Smooth muscle cell (in vitro differentiated cells): ENCODE measurements around the gene USH2A. TPM values are rescaled to one million over a fixed set of nuclear protein-coding genes. Genes with fewer than 3 reads are reported as not detected.

Source experiments
- DNase-seq: peaks from one replicate; lab custom pipeline; 2025; ENCODE audit not compliant: unreplicated experiment; lab: John Stamatoyannopoulos, UW
- H2AFZ ChIP-seq: fragments of 200-600 bp; sonication (generic); 2 replicates; pipeline ENCODE4 v1.6.0; 2016; ENCODE audit warnings: antibody characterized with exemption, low read depth, mild to moderate bottlenecking
- H3F3A ChIP-seq: fragments of 200-600 bp; sonication (generic); 2 replicates; pipeline ENCODE4 v1.6.0; 2017; ENCODE audit warnings: antibody characterized with exemption, low read depth
- H3K27ac ChIP-seq: fragments of 200-600 bp; sonication (generic); 2 replicates; pipeline ENCODE4 v1.5.1; 2016; ENCODE audit warnings: low read depth, mild to moderate bottlenecking
- H3K27me3 ChIP-seq: fragments of 200-600 bp; sonication (generic); 2 replicates; pipeline ENCODE4 v1.6.1; 2016; ENCODE audit warnings: low read depth, mild to moderate bottlenecking
- H3K36me3 ChIP-seq: fragments of 200-600 bp; sonication (generic); 2 replicates; pipeline ENCODE4 v1.5.1; 2016; ENCODE audit warnings: low read depth
- H3K4me1 ChIP-seq: fragments of 200-600 bp; sonication (generic); 2 replicates; pipeline ENCODE4 v1.5.1; 2016; ENCODE audit warnings: low read depth
- H3K4me2 ChIP-seq: fragments of 200-600 bp; sonication (generic); 2 replicates; pipeline ENCODE4 v1.6.0; 2016; ENCODE audit warnings: mild to moderate bottlenecking
- H3K4me3 ChIP-seq: fragments of 200-600 bp; sonication (generic); 2 replicates; pipeline ENCODE4 v1.5.1; 2016; ENCODE audit warnings: mild to moderate bottlenecking
- H3K79me2 ChIP-seq: fragments of 200-600 bp; sonication (generic); 2 replicates; pipeline ENCODE4 v1.6.0; 2016; ENCODE audit warnings: low read depth, mild to moderate bottlenecking
- H3K9ac ChIP-seq: fragments of 200-600 bp; sonication (generic); 2 replicates; pipeline ENCODE4 v1.6.0; 2016; ENCODE audit warnings: low read depth
- H3K9me3 ChIP-seq: fragments of 200-600 bp; sonication (generic); replicated peaks from 2 replicates; pipeline ENCODE4 v1.5.1; 2016; ENCODE audit warnings: low read depth
- H4K20me1 ChIP-seq: fragments of 200-600 bp; sonication (generic); 2 replicates; pipeline ENCODE4 v1.6.0; 2016; ENCODE audit warnings: low read depth
- WGBS: methylation state at CpG from one replicate; pipeline ENCODE4 v1.1.7; 2016; ENCODE audit warnings: low lambda C conversion rate; 5-methylcytosine and 5-hydroxymethylcytosine counted together
- polyA plus RNA-seq: library from polyadenylated mRNA; unstranded; fragments of >200 nt; fragmentation: Nextera tagmentation; extraction: Ambion mirVana; gene quantifications from 2 replicates; pipeline ENCODE4 v1.2.1, GENCODE V29; 2016
- total RNA-seq: library from RNA; depleted of rRNA; stranded (reverse); fragments of >200 nt; gene quantifications from 2 replicates; pipeline ENCODE4 v1.2.3, GENCODE V29; 2014
- TF ChIP-seq, protein P1 (sequence below): fragments of 200-600 bp; sonication (generic); IDR thresholded peaks from 2 replicates; pipeline ENCODE4 v1.5.1; 2017; ENCODE audit warnings: borderline replicate concordance, mild to moderate bottlenecking, antibody characterized with exemption; ENCODE audit not compliant: insufficient read depth, poor library complexity, severe bottlenecking

The USH2A gene
- total and polyA plus RNA-seq, 2 experiments from 2014 or later, result under 0.01 TPM; not detected in 1

DNA sequence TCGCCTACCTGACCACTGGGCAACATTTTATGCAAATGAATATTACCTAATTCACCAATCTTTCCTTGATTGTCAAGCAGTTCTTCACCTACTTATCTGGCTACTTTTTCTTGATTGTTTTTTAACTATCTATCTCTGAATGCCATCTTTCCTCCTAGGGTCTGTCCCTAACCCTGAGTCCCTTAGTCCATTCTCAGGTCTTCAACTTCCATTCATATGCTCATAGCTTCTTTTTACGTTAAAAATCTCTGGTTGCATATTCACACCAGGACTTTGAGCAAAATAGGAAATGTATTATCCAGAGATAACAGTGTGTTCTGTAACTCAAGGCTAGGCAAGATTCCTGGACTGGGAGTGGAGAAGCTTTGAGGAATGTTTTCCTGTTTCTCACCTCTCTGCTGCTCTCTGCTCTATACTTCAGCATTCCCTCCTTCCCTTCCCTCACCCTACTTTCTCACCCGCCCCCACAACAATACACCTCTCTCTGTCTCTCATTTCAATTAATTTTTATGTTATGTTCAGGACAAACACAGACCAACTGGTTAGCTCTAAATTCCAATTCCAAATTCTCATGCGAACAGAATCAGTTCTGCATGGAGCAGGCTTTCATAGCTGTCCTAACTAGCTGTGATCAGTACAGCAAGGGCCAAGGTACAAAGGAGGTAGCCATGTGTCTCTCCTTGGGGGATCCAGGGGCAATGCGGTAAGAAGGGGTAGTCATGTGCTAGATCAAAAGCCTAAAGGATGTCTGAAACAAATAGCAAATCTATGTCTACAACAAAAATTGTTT, 278.4 kb downstream of the USH2A start:
- Histone ChIP-seq H3K4me1 (no peaks in the 10 kb centered on the region), H4K20me1 (no peaks in the 10 kb centered on the region), H3K36me3 (no peaks in the 10 kb centered on the region), H3K4me2 (no peak overlapping the region), H3K79me2 (no peaks in the 10 kb centered on the region), H3F3A (no peaks in the 10 kb centered on the region), H3K9me3 (no peaks in the 10 kb centered on the region), H3K27me3 (peaks cover 21% of the 10 kb centered on the region), H2AFZ (no peak overlapping the region), H3K27ac (no peak overlapping the region), H3K9ac (no peak overlapping the region), H3K4me3 (no peak overlapping the region)
- 36% methylated on average over 5 of the region's 5 CpGs for WGBS
- DNase-seq, result no peak
- TF ChIP-seq, protein P1, sequence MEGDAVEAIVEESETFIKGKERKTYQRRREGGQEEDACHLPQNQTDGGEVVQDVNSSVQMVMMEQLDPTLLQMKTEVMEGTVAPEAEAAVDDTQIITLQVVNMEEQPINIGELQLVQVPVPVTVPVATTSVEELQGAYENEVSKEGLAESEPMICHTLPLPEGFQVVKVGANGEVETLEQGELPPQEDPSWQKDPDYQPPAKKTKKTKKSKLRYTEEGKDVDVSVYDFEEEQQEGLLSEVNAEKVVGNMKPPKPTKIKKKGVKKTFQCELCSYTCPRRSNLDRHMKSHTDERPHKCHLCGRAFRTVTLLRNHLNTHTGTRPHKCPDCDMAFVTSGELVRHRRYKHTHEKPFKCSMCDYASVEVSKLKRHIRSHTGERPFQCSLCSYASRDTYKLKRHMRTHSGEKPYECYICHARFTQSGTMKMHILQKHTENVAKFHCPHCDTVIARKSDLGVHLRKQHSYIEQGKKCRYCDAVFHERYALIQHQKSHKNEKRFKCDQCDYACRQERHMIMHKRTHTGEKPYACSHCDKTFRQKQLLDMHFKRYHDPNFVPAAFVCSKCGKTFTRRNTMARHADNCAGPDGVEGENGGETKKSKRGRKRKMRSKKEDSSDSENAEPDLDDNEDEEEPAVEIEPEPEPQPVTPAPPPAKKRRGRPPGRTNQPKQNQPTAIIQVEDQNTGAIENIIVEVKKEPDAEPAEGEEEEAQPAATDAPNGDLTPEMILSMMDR, result no peak

DNA sequence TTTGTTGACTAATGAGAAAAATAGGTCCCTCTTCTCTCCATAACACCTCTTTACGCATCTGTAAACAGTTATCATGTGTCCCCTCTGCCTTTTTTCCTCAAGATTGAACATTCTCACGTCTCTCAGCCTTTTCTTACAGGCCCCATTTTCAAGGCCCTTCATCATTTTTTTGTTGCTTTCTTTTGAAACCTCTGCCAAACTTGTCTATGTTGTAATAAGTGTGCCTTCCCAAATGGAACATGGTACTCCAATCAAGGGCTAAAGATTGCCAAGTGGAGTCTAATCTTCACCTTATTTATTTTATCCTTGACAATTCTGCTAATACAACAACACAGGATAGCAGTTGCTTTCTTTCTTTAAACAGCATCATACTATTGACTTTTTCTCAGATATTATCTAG, 280.3 kb downstream of the USH2A start:
- Histone ChIP-seq H3K79me2 (no peaks in the 10 kb centered on the region), H4K20me1 (no peaks in the 10 kb centered on the region), H3K9me3 (no peaks in the 10 kb centered on the region), H3K9ac (no peak overlapping the region), H2AFZ (no peak overlapping the region), H3K27me3 (peaks cover 21% of the 10 kb centered on the region), H3F3A (no peaks in the 10 kb centered on the region), H3K4me1 (no peaks in the 10 kb centered on the region), H3K27ac (no peak overlapping the region), H3K36me3 (no peaks in the 10 kb centered on the region), H3K4me2 (no peak overlapping the region), H3K4me3 (no peak overlapping the region)
- no peak for DNase-seq
- TF ChIP-seq, protein P1, result no peak
- 82% methylated on average over 2 of the region's 2 CpGs for WGBS

DNA sequence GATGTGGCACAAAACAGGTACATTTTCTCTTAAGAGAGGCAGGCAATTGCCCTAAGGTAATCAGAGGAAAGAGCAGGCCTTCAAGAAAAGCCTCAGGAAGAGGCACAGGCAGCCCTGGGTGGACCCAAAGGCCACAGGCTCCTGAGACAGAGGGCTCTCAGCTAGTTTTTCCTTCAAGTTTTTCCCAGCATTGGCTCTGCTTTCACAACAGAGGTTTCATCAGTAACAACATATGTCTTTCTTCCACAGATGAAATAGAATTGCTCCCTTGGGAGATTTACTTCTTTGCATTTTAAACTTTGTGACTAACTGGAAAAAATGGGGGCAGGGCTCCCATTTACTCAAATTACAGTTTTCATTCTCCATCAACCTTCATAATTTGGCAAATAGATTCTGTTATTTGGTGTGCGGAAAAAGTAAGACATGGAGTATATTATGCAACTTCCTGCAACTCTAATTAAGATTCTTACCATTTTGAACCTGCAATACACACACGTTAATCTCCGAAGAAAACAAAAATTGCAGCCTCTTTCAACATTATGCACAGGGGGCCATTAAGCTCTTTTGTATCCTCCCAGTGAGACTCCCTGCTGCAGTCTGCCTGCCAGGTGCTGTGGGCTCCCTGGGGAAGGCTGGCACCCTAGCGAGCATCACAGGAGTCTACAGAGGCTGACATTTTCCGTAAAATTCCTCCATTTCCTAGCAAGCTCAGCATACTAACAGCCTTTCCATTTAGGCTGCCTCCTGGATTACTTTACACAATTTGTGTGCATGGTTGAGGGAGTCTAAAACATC, 282.3 kb downstream of the USH2A start:
- Histone ChIP-seq H3K4me1 (no peaks in the 10 kb centered on the region), H3K36me3 (no peaks in the 10 kb centered on the region), H3K27ac (no peak overlapping the region), H2AFZ (no peak overlapping the region), H3K27me3 (peaks cover 17% of the 10 kb centered on the region), H3K79me2 (no peaks in the 10 kb centered on the region), H3K9ac (no peak overlapping the region), H4K20me1 (no peaks in the 10 kb centered on the region), H3K4me2 (no peak overlapping the region), H3F3A (no peaks in the 10 kb centered on the region), H3K4me3 (no peak overlapping the region), H3K9me3 (no peaks in the 10 kb centered on the region)
- no peak for DNase-seq
- TF ChIP-seq, protein P1, result no peak
- WGBS, result 61% methylated on average over 5 of the region's 5 CpGs
